IMR-90 (cell line): Measurements from ENCODE around the gene AHCYL1. TPM values are rescaled to one million over a fixed set of nuclear protein-coding genes. Genes with fewer than 3 reads are reported as not detected.
A peak's percentile ranks its signal among the peaks of the same experiment; 100 is the strongest.

Experiments
- ATAC-seq: fragments of 200-7000 bp; cut with Tn5 transposase; 2 replicates; pipeline ENCODE4 v1.9.1; 2020; ENCODE audit warnings: low read depth, mild to moderate bottlenecking, moderate library complexity
- BruUV-seq: library from RNA; stranded (reverse); fragments of 400-500 nt; replicated peaks from 2 replicates; lab custom pipeline; 2021; lab: Mats Ljungman, UMichigan
- CTCF ChIA-PET: fragments of 300-600 bp; formaldehyde crosslinking; extraction: SDS; loops from one replicate; lab custom pipeline; 2021; ENCODE audit warnings: antibody characterized with exemption; lab: Yijun Ruan, JAX
- POLR2A ChIA-PET: fragments of 300-600 bp; sonication (Branson Sonifier 250); formaldehyde crosslinking; loops from one replicate; lab custom pipeline; 2022; ENCODE audit warnings: antibody characterized with exemption; ENCODE audit not compliant: unreplicated experiment; lab: Charles Lee
- DNase-seq: peaks from one replicate; pipeline ENCODE4 v3.0.0; 2013
- H2AFZ ChIP-seq: replicated peaks from 2 replicates; pipeline ENCODE3; 2013; ENCODE audit warnings: low read length, mild to moderate bottlenecking; ENCODE audit not compliant: poor library complexity
- H2AK5ac ChIP-seq: 2 replicates; pipeline ENCODE4 v1.6.1; 2013; ENCODE audit warnings: low read depth, low read length, inconsistent platforms
- H2AK9ac ChIP-seq: replicated peaks from 2 replicates; pipeline ENCODE3; 2013; ENCODE audit warnings: mild to moderate bottlenecking, low read depth, low read length, moderate library complexity; ENCODE audit not compliant: poor library complexity
- H2BK120ac ChIP-seq: 2 replicates; pipeline ENCODE4 v1.6.1; 2013; ENCODE audit warnings: low read depth, low read length, inconsistent platforms
- H2BK15ac ChIP-seq: 3 replicates; pipeline ENCODE4 v1.6.1; 2013; ENCODE audit warnings: low read depth, low read length, inconsistent platforms
- H2BK20ac ChIP-seq: 2 replicates; pipeline ENCODE4 v1.6.1; 2013; ENCODE audit warnings: low read depth, mild to moderate bottlenecking, inconsistent platforms, low read length, moderate library complexity
- H2BK5ac ChIP-seq: 2 replicates; pipeline ENCODE4 v1.6.1; 2013; ENCODE audit warnings: mild to moderate bottlenecking, low read depth, low read length, inconsistent platforms; ENCODE audit not compliant: poor library complexity, severe bottlenecking
- H3K14ac ChIP-seq: replicated peaks from 2 replicates; pipeline ENCODE4 v1.6.1; 2013; ENCODE audit warnings: low read depth, low read length, inconsistent platforms
- H3K18ac ChIP-seq: 2 replicates; pipeline ENCODE4 v1.6.1; 2013; ENCODE audit warnings: low read depth, low read length, control low read depth
- H3K23ac ChIP-seq: 2 replicates; pipeline ENCODE4 v1.6.1; 2013; ENCODE audit warnings: low read depth, low read length, inconsistent platforms
- H3K27ac ChIP-seq: 2 replicates; pipeline ENCODE4 v1.5.1; 2013; ENCODE audit warnings: mild to moderate bottlenecking, control low read depth, low read length; ENCODE audit not compliant: insufficient read depth
- H3K27me3 ChIP-seq: 2 replicates; pipeline ENCODE4 v1.6.1; 2013; ENCODE audit warnings: low read length; ENCODE audit not compliant: control insufficient read depth, insufficient read depth
- H3K36me3 ChIP-seq: 2 replicates; pipeline ENCODE4 v1.6.1; 2013; ENCODE audit warnings: low read length, mixed read lengths; ENCODE audit not compliant: control insufficient read depth, insufficient read depth
- H3K4ac ChIP-seq: 2 replicates; pipeline ENCODE4 v1.6.1; 2013; ENCODE audit warnings: low read depth, low read length, inconsistent platforms
- H3K4me1 ChIP-seq: 2 replicates; pipeline ENCODE4 v1.6.1; 2013; ENCODE audit warnings: low read length, mixed read lengths; ENCODE audit not compliant: control insufficient read depth, insufficient read depth
- H3K4me2 ChIP-seq: 2 replicates; pipeline ENCODE4 v1.6.1; 2013; ENCODE audit warnings: low read depth, mild to moderate bottlenecking, control low read depth, low read length, moderate library complexity
- H3K4me3 ChIP-seq: 2 replicates; pipeline ENCODE4 v1.5.1; 2013; ENCODE audit warnings: low read depth, mild to moderate bottlenecking, control low read depth, low read length, moderate library complexity; ENCODE audit not compliant: insufficient read depth
- H3K56ac ChIP-seq: 2 replicates; pipeline ENCODE4 v1.6.1; 2013; ENCODE audit warnings: low read length, inconsistent platforms; ENCODE audit not compliant: insufficient read depth; ENCODE audit errors: extremely low read depth
- H3K79me1 ChIP-seq, 2 experiments: 2 replicates each; pipeline ENCODE4 v1.6.1; 2013; ENCODE audit warnings: low read length in 2 of 2, inconsistent platforms in 1 of 2, low read depth in 1 of 2
- H3K9ac ChIP-seq: 2 replicates; pipeline ENCODE4 v1.6.1; 2013; ENCODE audit warnings: low read depth, low read length, control low read depth
- H3K9me1 ChIP-seq: 2 replicates; pipeline ENCODE4 v1.6.1; 2013; ENCODE audit warnings: low read length, inconsistent platforms; ENCODE audit not compliant: insufficient read depth
- H3K9me3 ChIP-seq: 2 replicates; pipeline ENCODE4 v1.6.1; 2013; ENCODE audit warnings: low read length; ENCODE audit not compliant: control insufficient read depth, insufficient read depth
- H4K20me1 ChIP-seq: 2 replicates; pipeline ENCODE4 v1.6.1; 2013; ENCODE audit warnings: low read length, inconsistent platforms; ENCODE audit not compliant: insufficient read depth
- H4K5ac ChIP-seq: 2 replicates; pipeline ENCODE4 v1.6.1; 2013; ENCODE audit warnings: mild to moderate bottlenecking, low read depth, low read length, control low read depth
- H4K8ac ChIP-seq, 2 experiments: 2 replicates each; pipeline ENCODE4 v1.6.1; 2013; ENCODE audit warnings: low read depth in 2 of 2, low read length in 2 of 2, control low read depth in 1 of 2, inconsistent platforms in 1 of 2
- H4K91ac ChIP-seq: 2 replicates; pipeline ENCODE4 v1.6.1; 2013; ENCODE audit warnings: low read depth, low read length, inconsistent platforms; ENCODE audit not compliant: insufficient read depth
- CEBPB ChIP-seq: IDR thresholded peaks from 2 replicates; pipeline ENCODE4 v1.6.1; 2012; ENCODE audit warnings: low read depth, low read length, improper control_type of control experiment
- CHD1 ChIP-seq: IDR thresholded peaks from 2 replicates; pipeline ENCODE4 v1.6.1; 2012; ENCODE audit warnings: low read depth, low read length, improper control_type of control experiment
- CTCF ChIP-seq: conservative IDR thresholded peaks from 2 replicates; pipeline ENCODE4 v1.5.1; 2012; ENCODE audit warnings: mild to moderate bottlenecking, low read depth, low read length, improper control_type of control experiment
- FOS ChIP-seq: fragments of 150-350 bp; IDR thresholded peaks from 2 replicates; pipeline ENCODE4 v1.6.1; 2016; ENCODE audit warnings: low read depth, low read length
- MAFK ChIP-seq: IDR thresholded peaks from 2 replicates; pipeline ENCODE4 v1.6.1; 2012; ENCODE audit warnings: low read depth, low read length, improper control_type of control experiment
- MAZ ChIP-seq: IDR thresholded peaks from 2 replicates; pipeline ENCODE4 v1.6.1; 2012; ENCODE audit warnings: low read depth, mild to moderate bottlenecking, low read length, improper control_type of control experiment, moderate library complexity, borderline replicate concordance
- MXI1 ChIP-seq: IDR thresholded peaks from 2 replicates; pipeline ENCODE4 v1.6.1; 2012; ENCODE audit warnings: low read depth, mild to moderate bottlenecking, low read length, moderate library complexity, borderline replicate concordance
- NFE2L2 ChIP-seq: fragments of 150-350 bp; IDR thresholded peaks from 2 replicates; pipeline ENCODE4 v1.6.1; 2016; ENCODE audit warnings: low read depth, mild to moderate bottlenecking, low read length
- POLR2A ChIP-seq: IDR thresholded peaks from 2 replicates; pipeline ENCODE4 v1.6.1; 2012; ENCODE audit warnings: mild to moderate bottlenecking, low read depth, low read length
- WGBS, 2 experiments: methylation state at CpG; one replicate each; pipeline versions ENCODE4 v1.1.5 to v1.1.7; 2013; ENCODE audit warnings: missing lambda C conversion rate in 2 of 2; ENCODE audit not compliant: insufficient read length in 1 of 2; ENCODE audit errors: extremely low coverage in 2 of 2; 5-methylcytosine and 5-hydroxymethylcytosine counted together
- dilution Hi-C: fragments of 300-500 bp; cut with HindIII; formaldehyde crosslinking; loops from one replicate; pipeline ENCODE4 v1.14.3; 2018; ENCODE audit warnings: low sequenced_read_pairs; ENCODE audit not compliant: unreplicated experiment
- in situ Hi-C: fragments of 300-500 bp; cut with MboI; formaldehyde crosslinking; loops from 3 replicates; pipeline ENCODE4 v1.14.3; 2019; ENCODE audit warnings: low sequenced_read_pairs, inconsistent platforms, mixed read lengths
- intact Hi-C: fragments of 100-400 bp; cut with micrococcal nuclease; formaldehyde crosslinking; loops from 2 replicates; pipeline ENCODE4 v1.10.0; 2022
- polyA plus RNA-seq, 3 experiments: library from polyadenylated mRNA; depleted of rRNA; stranded (reverse); fragments of >200 nt; gene quantifications; 2 replicates each; pipeline ENCODE4 v1.2.3, GENCODE V29; 2012; ENCODE audit warnings: low replicate concordance in 1 of 3
- total RNA-seq: library from RNA; depleted of rRNA; stranded (reverse); fragments of >200 nt; gene quantifications from 2 replicates; pipeline ENCODE4 v1.2.3, GENCODE V29; 2012
- TF ChIP-seq, protein P1 (sequence below): fragments of 150-350 bp; IDR thresholded peaks from 2 replicates; pipeline ENCODE4 v1.6.1; 2017; ENCODE audit warnings: mild to moderate bottlenecking, antibody characterized with exemption, low read length, low read depth
- TF ChIP-seq, protein P2 (sequence below): fragments of 150-350 bp; IDR thresholded peaks from 2 replicates; pipeline ENCODE4 v1.6.1; 2016; ENCODE audit warnings: low read depth, mild to moderate bottlenecking, low read length, moderate library complexity, borderline replicate concordance

AHCYL1 gene
- total and polyA plus RNA-seq, 2 of the 4 experiments (the other 2 are of a cell fraction), result 75.1 to 76.0 TPM

DNA sequence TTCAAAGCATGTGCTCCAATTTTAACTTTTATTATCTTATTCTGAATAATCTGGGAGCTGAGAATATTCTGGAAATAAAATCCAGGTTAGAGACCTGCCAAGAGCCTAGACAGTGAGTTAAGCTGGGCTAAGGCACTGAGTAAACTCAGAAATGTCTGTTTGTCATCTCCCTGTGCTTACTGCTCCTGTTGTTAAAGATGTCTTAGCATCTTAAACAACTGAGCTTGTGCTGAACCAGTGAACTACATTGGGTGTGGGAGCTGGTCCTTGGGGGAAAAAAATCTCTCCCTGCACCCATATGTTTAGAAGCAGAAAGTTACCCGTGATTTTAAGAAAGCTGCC, 25.0 kb upstream of the AHCYL1 start:
- ATAC-seq (peak; percentile 58), DNase-seq (no peak)
- Histone ChIP-seq H3K23ac (peak overlapping the region; percentile 98), H2BK120ac (peak overlapping the region; percentile 99), H3K27me3 (no peaks in the 10 kb centered on the region), H3K4me1 (peaks cover 13% of the 10 kb centered on the region), H3K9ac (peak overlapping the region; percentile 81), H3K4ac (peak overlapping the region; percentile 97), H4K8ac (peak overlapping the region; percentile 57 to 98), H2BK20ac (peak overlapping the region; percentile 99), H3K4me2 (peak overlapping the region; percentile 39; the same call in 1 of the 2 replicates), H3K18ac (peak overlapping the region; percentile 87), H4K91ac (peak overlapping the region; percentile 94), H3K14ac (peak overlapping the region; percentile 98), H3K4me3 (no peak overlapping the region), H2AK9ac (peak overlapping the region; percentile 59), H3K36me3 (no peaks in the 10 kb centered on the region), H2AK5ac (peak overlapping the region; percentile 80), H3K27ac (peak overlapping the region; percentile 92), H4K5ac (peak overlapping the region; percentile 60), H2AFZ (peak overlapping the region; percentile 89), H3K79me1 (no peaks in the 10 kb centered on the region), H2BK15ac (peak overlapping the region; percentile 98), H3K9me3 (no peaks in the 10 kb centered on the region), H3K9me1 (peaks cover 15% of the 10 kb centered on the region), H3K56ac (peak overlapping the region; percentile 98), H2BK5ac (peak overlapping the region; percentile 100), H4K20me1 (no peaks in the 10 kb centered on the region)
- dilution Hi-C loops (no loop called here), in situ Hi-C loops (no loop called here), intact Hi-C loops (no loop called here)
- WGBS, 2 experiments, result no CpG with 5 or more reads among the region's 1 CpG
- ChIA-PET POLR2A (interaction anchor here (0.5 to 1.3 kb wide), 4 partner anchors 13 to 47 kb away, joined by 3 to 6 read pairs (median 4); no protein-coding TSS in a partner anchor), CTCF (interaction anchor here (0.8 to 1.8 kb wide), 5 partner anchors 15 to 182 kb away, joined by 3 to 6 read pairs (median 5); partner anchors contain the start of gene AHCYL1)
- TF ChIP-seq, protein P1, sequence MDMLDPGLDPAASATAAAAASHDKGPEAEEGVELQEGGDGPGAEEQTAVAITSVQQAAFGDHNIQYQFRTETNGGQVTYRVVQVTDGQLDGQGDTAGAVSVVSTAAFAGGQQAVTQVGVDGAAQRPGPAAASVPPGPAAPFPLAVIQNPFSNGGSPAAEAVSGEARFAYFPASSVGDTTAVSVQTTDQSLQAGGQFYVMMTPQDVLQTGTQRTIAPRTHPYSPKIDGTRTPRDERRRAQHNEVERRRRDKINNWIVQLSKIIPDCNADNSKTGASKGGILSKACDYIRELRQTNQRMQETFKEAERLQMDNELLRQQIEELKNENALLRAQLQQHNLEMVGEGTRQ, result no peak
- TF ChIP-seq MXI1, result no peak
- TF ChIP-seq MAFK, result no peak
- TF ChIP-seq, protein P2, sequence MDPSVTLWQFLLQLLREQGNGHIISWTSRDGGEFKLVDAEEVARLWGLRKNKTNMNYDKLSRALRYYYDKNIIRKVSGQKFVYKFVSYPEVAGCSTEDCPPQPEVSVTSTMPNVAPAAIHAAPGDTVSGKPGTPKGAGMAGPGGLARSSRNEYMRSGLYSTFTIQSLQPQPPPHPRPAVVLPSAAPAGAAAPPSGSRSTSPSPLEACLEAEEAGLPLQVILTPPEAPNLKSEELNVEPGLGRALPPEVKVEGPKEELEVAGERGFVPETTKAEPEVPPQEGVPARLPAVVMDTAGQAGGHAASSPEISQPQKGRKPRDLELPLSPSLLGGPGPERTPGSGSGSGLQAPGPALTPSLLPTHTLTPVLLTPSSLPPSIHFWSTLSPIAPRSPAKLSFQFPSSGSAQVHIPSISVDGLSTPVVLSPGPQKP, result no peak
- no peak for TF ChIP-seq FOS
- TF ChIP-seq CEBPB, result no peak
- TF ChIP-seq CTCF, result no peak
- TF ChIP-seq NFE2L2, result no peak
- TF ChIP-seq POLR2A, result no peak
- TF ChIP-seq MAZ, result no peak
- no peak for TF ChIP-seq CHD1
- no TSS peak for BruUV-seq
